K562 (cell line): Measurements from ENCODE around the gene TMEM14C.

ENCODE experiments used
- CCAR2 ChIP-seq: fragments of 200-400 bp; formaldehyde crosslinking; IDR thresholded peaks from 2 replicates; pipeline ENCODE4 v1.6.1; 2017; ENCODE audit warnings: mild to moderate bottlenecking, low read depth, low read length
- CXXC5 ChIP-seq: fragments of 250-450 bp; sonication (Bioruptor Pico); IDR thresholded peaks from 2 replicates; pipeline ENCODE4 v1.8.0; 2022; ENCODE audit warnings: inconsistent platforms, mild to moderate bottlenecking, moderate library complexity
- EZH2 ChIP-seq: IDR thresholded peaks from 2 replicates; pipeline ENCODE4 v1.6.1; 2012; ENCODE audit warnings: low read depth, mild to moderate bottlenecking, inconsistent platforms, low read length, borderline replicate concordance
- KLF10 ChIP-seq: fragments of 250-450 bp; sonication (Bioruptor Pico); IDR thresholded peaks from 2 replicates; pipeline ENCODE4 v1.6.1; 2021; ENCODE audit warnings: matching md5 sums
- MCM2 ChIP-seq: fragments of 450-650 bp; IDR thresholded peaks from 2 replicates; pipeline ENCODE4 v1.6.1; 2017; ENCODE audit warnings: low read depth, mild to moderate bottlenecking
- MYC ChIP-seq, 2 experiments: fragments of 250-450 bp in 1 of 2; sonication (Bioruptor Pico) in 1 of 2; IDR thresholded peaks; 2 replicates each; pipeline versions ENCODE4 v1.5.1 to v1.6.1; 2012 to 2021; ENCODE audit warnings: low read depth in 2 of 2, borderline replicate concordance in 1 of 2, improper control_type of control experiment in 1 of 2, low read length in 1 of 2, mild to moderate bottlenecking in 1 of 2, moderate library complexity in 1 of 2
- POLR2AphosphoS5 ChIP-seq: IDR thresholded peaks from 2 replicates; pipeline ENCODE4 v1.6.1; 2011; ENCODE audit warnings: mild to moderate bottlenecking, low read depth, low read length, moderate library complexity; ENCODE audit not compliant: control insufficient read depth, insufficient read depth
- PTBP1 ChIP-seq: fragments of 200-400 bp; formaldehyde crosslinking; IDR thresholded peaks from 2 replicates; pipeline ENCODE4 v1.6.1; 2017; ENCODE audit warnings: low read depth, low read length
- RCOR1 ChIP-seq, 2 experiments: IDR thresholded peaks; 2 replicates each; pipeline ENCODE4 v1.6.1; 2012; ENCODE audit warnings: low read depth in 2 of 2, low read length in 2 of 2, borderline replicate concordance in 1 of 2, improper control_type of control experiment in 1 of 2
- ZNF592 ChIP-seq: fragments of 450-650 bp; IDR thresholded peaks from 2 replicates; pipeline ENCODE4 v1.6.1; 2017; ENCODE audit warnings: antibody characterized with exemption, mild to moderate bottlenecking

DNA sequence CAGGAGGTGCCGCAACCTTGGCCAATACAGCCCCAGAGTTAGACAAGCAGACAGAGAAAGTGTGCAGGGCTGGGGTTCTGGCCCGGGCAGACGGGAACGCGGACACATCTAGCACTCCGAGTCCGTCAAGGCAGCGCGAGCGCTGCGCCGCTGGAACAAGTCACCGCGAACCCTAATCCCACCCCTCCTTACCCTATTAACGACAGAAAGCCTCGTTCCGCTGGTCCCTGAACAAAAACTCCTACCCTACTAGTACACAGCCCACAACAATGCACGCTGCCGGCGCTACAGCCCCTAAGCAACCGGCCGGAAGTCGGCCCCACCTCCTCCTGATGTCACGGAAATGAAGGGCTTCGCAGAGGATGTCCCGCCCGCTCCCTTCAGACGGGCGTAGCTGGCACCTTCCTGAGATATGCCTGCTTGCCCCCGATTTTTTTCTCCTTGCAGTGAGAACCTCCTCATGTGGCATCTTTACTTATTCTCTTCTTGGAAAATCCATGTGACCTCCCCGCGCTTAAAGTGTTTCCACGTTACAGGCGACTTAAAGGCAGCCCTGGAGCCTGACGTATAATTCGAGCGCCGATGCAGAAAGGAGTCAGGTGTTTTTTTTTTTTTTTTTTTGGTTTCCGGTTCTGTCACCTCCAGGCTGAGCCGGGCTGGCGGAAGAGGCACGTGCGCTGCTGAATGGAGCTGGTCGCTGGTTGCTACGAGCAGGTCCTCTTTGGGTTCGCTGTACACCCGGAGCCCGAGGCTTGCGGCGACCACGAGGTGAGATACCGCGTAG is 28.4 kb upstream of the TMEM14C start, which contains the start of the genes C6orf52 and PAK1IP1:
- TF ChIP-seq KLF10 (CRISPR knock-in tag): no peak
- TF ChIP-seq RCOR1 (IDR thresholded peaks at IDR 0.05; ENCODE audit: borderline replicate concordance in 1 of 2, low read depth in 2 of 2, low read length in 2 of 2): no peak
- peak; percentile 95 for TF ChIP-seq CXXC5 (CRISPR knock-in tag)
- no peak for TF ChIP-seq EZH2
- peak; percentile 99 for TF ChIP-seq MYC (IDR thresholded peaks at IDR 0.05; ENCODE audit: low read depth, low read length)
- TF ChIP-seq MYC (CRISPR knock-in tag; IDR thresholded peaks at IDR 0.05; ENCODE audit: borderline replicate concordance, low read depth): peak; percentile 71; the same call in 1 of the 2 replicates
- 0 out of 2 replicates have a peak, but pooled peaks have one; percentile 29 for TF ChIP-seq ZNF592
- TF ChIP-seq PTBP1: no peak
- peak; percentile 92 for TF ChIP-seq POLR2AphosphoS5
- no peak for TF ChIP-seq MCM2
- no peak for TF ChIP-seq CCAR2
